ENCODE data around the gene GAS2L1.
"Not testable (repeated sequence)": the region's sequence is repeated elsewhere in the genome, so short reads cannot be mapped to it uniquely, and the experiment has no call there.

The GAS2L1 gene

GRCh38 chr22:29342177-29342576, 35.7 kb downstream of the GAS2L1 start:
- DNase-seq (ENCODE audit: low spot score) = no peak

GRCh38 chr22:29342577-29343312, 36.3 kb downstream of the GAS2L1 start:
- DNase-seq (ENCODE audit: low spot score) = no peak

- DNase-seq (ENCODE audit: low spot score) = no peak
Observed at GRCh38 chr22:29343313-29343805, 36.9 kb downstream of the GAS2L1 start.

GRCh38 chr22:29344137-29344536, 37.7 kb downstream of the GAS2L1 start:
- DNase-seq (ENCODE audit: low spot score) = peak; percentile 54

GRCh38 chr22:29344889-29345288, 38.4 kb downstream of the GAS2L1 start:
- DNase-seq (ENCODE audit: low spot score) = not testable (repeated sequence)

- no peak for DNase-seq (ENCODE audit: low spot score)
Observed at GRCh38 chr22:29345932-29346331, 39.5 kb downstream of the GAS2L1 start.

GRCh38 chr22:29346659-29347058, 40.2 kb downstream of the GAS2L1 start:
- peak; percentile 91 for DNase-seq (ENCODE audit: low spot score)

- DNase-seq (ENCODE audit: low spot score) = peak; percentile 29
Observed at GRCh38 chr22:29348041-29348440, 41.6 kb downstream of the GAS2L1 start.

- no peak for DNase-seq (ENCODE audit: low spot score)
Observed at GRCh38 chr22:29348956-29349355, 42.5 kb downstream of the GAS2L1 start.

GRCh38 chr22:29351042-29351441, 44.6 kb downstream of the GAS2L1 start:
- no peak for DNase-seq (ENCODE audit: low spot score)

- DNase-seq (ENCODE audit: low spot score) = no peak
Observed at GRCh38 chr22:29351891-29352290, 45.4 kb downstream of the GAS2L1 start.

GRCh38 chr22:29352778-29353177, 46.3 kb downstream of the GAS2L1 start:
- DNase-seq (ENCODE audit: low spot score) = peak; percentile 81

GRCh38 chr22:29353286-29353685, 46.8 kb downstream of the GAS2L1 start:
- DNase-seq (ENCODE audit: low spot score) = no peak

GRCh38 chr22:29353860-29354259, 47.4 kb downstream of the GAS2L1 start:
- DNase-seq (ENCODE audit: low spot score) = no peak

GRCh38 chr22:29357193-29357890, 50.9 kb downstream of the GAS2L1 start:
- not testable (repeated sequence) for DNase-seq (ENCODE audit: low spot score)

- peak; percentile 73 for DNase-seq (ENCODE audit: low spot score)
Observed at GRCh38 chr22:29359469-29359868, 53.0 kb downstream of the GAS2L1 start.
